Measurements from ENCODE around the gene RIMBP2. TPM values are rescaled to one million over a fixed set of nuclear protein-coding genes. Genes with fewer than 3 reads are reported as not detected.

The RIMBP2 gene
- total and polyA plus RNA-seq, 9 of the 15 experiments (the other 6 are each of a cell fraction or from before 2014, with no cell fraction given): not detected

DNA sequence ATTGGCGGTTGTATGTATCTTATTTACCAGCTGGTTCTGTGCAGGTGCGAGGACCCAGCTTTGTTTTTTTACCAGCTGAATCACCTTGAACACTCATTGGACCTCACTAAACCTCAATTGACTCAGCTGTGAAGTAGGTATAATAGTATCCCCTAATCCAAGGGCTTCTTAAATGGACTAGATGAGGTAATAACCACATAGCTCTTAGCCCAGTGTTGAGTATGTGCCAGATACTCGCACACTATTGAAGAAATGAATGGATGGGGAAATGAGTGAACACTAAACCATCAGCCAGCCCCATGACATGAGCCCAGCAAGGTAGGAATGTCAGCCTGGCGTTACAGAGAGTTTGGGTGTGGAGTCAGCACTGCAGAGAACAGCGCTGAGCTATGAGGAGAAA lies 79.7 kb downstream of the RIMBP2 start (continued):
- TF ChIP-seq FUS (optimal IDR thresholded peaks at IDR 0.05; ENCODE audit: low read depth, low read length): no peak
- no peak for TF ChIP-seq HNRNPLL (IDR thresholded peaks at IDR 0.05; ENCODE audit: low read depth, low read length, poor library complexity, severe bottlenecking)

DNA sequence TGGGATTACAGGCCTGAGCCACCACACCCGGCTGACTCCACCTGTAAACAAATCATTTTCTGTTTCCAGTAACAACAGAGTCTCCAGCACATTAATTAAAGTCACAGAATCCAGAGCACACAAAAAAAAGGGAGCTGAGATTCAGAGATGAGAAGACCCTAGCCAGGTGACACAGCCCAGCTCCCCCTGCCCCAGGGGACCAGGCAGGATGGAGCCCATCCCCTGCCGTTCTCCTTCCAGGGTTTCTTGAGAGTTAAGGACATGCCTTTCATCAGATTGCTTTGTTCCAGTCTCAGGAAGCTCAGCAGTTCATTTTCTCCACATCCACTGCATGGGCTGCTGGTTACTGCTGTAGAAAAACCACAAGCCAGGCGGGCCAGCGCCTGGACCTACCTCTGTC lies 81.2 kb downstream of the RIMBP2 start:
- intact Hi-C loops (cut with micrococcal nuclease): no loop called here
- H3K4me1 ChIP-seq (replicated peaks in 1 of 2; ENCODE audit: control insufficient read depth in 2 of 2, insufficient read depth in 2 of 2, low read length in 2 of 2): no peaks in the 10 kb centered on the region; a peak in 1 of 5 replicates
- FAIRE-seq (no peak), ATAC-seq (no peak), DNase-seq (ENCODE audit: extremely low read depth in 1 of 4, low spot score in 3 of 4) (no peak)
- no peaks in the 10 kb centered on the region for H3K9me1 ChIP-seq (ENCODE audit: control insufficient read depth, insufficient read depth, low read length)
- no TSS peak for BruUV-seq (replicated peaks)
- in situ Hi-C loops (cut with MboI): no loop called here
- TF ChIP-seq, protein P1, sequence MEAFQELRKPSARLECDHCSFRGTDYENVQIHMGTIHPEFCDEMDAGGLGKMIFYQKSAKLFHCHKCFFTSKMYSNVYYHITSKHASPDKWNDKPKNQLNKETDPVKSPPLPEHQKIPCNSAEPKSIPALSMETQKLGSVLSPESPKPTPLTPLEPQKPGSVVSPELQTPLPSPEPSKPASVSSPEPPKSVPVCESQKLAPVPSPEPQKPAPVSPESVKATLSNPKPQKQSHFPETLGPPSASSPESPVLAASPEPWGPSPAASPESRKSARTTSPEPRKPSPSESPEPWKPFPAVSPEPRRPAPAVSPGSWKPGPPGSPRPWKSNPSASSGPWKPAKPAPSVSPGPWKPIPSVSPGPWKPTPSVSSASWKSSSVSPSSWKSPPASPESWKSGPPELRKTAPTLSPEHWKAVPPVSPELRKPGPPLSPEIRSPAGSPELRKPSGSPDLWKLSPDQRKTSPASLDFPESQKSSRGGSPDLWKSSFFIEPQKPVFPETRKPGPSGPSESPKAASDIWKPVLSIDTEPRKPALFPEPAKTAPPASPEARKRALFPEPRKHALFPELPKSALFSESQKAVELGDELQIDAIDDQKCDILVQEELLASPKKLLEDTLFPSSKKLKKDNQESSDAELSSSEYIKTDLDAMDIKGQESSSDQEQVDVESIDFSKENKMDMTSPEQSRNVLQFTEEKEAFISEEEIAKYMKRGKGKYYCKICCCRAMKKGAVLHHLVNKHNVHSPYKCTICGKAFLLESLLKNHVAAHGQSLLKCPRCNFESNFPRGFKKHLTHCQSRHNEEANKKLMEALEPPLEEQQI (IDR thresholded peaks at IDR 0.05): no peak
- TF ChIP-seq PRPF4 (IDR thresholded peaks at IDR 0.05; ENCODE audit: insufficient read depth, low read depth, low read length, poor library complexity, severe bottlenecking): no peak
- no peak for TF ChIP-seq CCAR2 (IDR thresholded peaks at IDR 0.05; ENCODE audit: low read depth, low read length)
- no peak for TF ChIP-seq ZNF133 (CRISPR knock-in tag; IDR thresholded peaks at IDR 0.05)
- no peak overlapping the region for H2AFZ ChIP-seq (ENCODE audit: low read depth, low read length)
- WGBS (ENCODE audit: insufficient coverage, low coverage, missing lambda C conversion rate): 0% methylated on average over 4 of the region's 4 CpGs
- H3K36me3 ChIP-seq (ENCODE audit: control insufficient read depth, insufficient read depth, low read length): no peaks in the 10 kb centered on the region
- H3K79me2 ChIP-seq (ENCODE audit: control insufficient read depth, insufficient read depth, low read length): no peaks in the 10 kb centered on the region
- peaks cover 8 to 48% of the 10 kb centered on the region in 2 experiments; a peak in 4 of 5 replicates for H3K27me3 ChIP-seq (ENCODE audit: control insufficient read depth in 2 of 2, insufficient read depth in 2 of 2, low read length in 2 of 2)
- no peaks in the 10 kb centered on the region for H3K9me3 ChIP-seq (replicated peaks; ENCODE audit: control insufficient read depth, insufficient read depth, low read depth, low read length)
- H3K27ac ChIP-seq (ENCODE audit: extremely low read depth, low read depth, low read length): no peak overlapping the region
- no peaks in the 10 kb centered on the region; the same call in 1 of the 2 replicates for H4K20me1 ChIP-seq (replicated peaks; ENCODE audit: control insufficient read depth, insufficient read depth, low read length)
- H3K4me2 ChIP-seq (ENCODE audit: insufficient read depth, low read length): no peak overlapping the region
- no peak overlapping the region for H3K9ac ChIP-seq (ENCODE audit: insufficient read depth in 1 of 2, low read depth in 2 of 2, low read length in 2 of 2)
- ChIA-PET CTCF (ENCODE audit: low intra/inter-chr PET ratio) (no interaction called here), POLR2A (interaction anchor here (0.6 kb wide), 1 partner anchor 136 kb away, joined by 3 read pairs; no protein-coding TSS in a partner anchor)
- no peak overlapping the region for H3K4me3 ChIP-seq

Measured in K562 (cell line).